T-helper 1 cell treated with Interleukin-12 subunit alpha and Interleukin-12 subunit beta and Interleukin-4 antibody, amounts not matched to agents 30 ng/mL and 1 ng/mL, for 36 hours (primary cell): ENCODE results near the gene LSG1. TPM values are rescaled to one million over a fixed set of nuclear protein-coding genes. Genes with fewer than 3 reads are reported as not detected.
"Not testable (repeated sequence)": the region's sequence is repeated elsewhere in the genome, so short reads cannot be mapped to it uniquely, and the experiment has no call there.

Source experiments
- intact Hi-C: fragments of 100-400 bp; cut with micrococcal nuclease; formaldehyde crosslinking; loops from one replicate; pipeline ENCODE4 v1.15.1; 2024
- total RNA-seq: library from RNA; stranded (reverse); gene quantifications from 2 replicates; pipeline ENCODE4 v1.2.3, GENCODE V29; 2022

LSG1 gene
- total RNA-seq, 1 donor from 2014 or later, result 49.4 TPM

DNA sequence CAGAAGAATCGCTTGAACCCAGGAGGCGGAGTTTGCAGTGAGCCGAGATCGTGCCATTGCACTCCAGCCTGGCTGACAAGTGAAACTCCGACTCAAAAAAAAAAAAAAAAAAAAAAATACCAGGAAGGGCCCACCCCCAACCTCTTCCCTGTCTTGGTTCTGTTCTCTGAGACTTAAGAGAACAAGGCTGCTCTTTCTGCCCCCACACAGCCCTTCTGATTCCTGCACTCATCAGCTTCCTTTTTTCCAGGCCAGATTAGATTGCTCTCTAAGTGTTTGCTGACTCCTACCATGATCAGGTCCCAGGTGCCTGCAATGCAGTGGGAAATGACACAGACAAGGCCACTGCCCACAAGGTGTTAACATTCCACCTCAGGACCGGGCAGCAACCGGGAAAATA lies 51.8 kb downstream of the LSG1 start:
- intact Hi-C loops, result no loop called here

DNA sequence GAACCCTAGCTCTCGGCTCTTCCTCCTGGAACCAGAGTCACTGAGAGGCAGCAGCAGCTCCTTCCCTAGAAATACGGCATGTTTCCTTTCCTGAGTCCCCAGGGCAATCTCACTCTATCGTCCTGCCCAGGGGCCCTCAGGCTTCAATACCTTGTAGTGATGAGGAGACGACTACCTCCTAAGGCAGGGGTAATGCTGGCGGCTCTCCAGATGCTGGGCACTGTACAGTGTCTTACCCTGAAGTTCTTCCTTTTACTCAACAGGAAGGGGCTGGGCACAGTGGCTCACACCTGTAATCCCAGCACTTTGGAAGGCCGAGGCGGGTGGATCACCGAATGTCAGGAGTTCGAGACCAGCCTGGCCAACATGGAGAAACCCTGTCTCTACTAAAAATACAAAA lies 52.2 kb downstream of the LSG1 start:
- intact Hi-C loops, result no loop called here

DNA sequence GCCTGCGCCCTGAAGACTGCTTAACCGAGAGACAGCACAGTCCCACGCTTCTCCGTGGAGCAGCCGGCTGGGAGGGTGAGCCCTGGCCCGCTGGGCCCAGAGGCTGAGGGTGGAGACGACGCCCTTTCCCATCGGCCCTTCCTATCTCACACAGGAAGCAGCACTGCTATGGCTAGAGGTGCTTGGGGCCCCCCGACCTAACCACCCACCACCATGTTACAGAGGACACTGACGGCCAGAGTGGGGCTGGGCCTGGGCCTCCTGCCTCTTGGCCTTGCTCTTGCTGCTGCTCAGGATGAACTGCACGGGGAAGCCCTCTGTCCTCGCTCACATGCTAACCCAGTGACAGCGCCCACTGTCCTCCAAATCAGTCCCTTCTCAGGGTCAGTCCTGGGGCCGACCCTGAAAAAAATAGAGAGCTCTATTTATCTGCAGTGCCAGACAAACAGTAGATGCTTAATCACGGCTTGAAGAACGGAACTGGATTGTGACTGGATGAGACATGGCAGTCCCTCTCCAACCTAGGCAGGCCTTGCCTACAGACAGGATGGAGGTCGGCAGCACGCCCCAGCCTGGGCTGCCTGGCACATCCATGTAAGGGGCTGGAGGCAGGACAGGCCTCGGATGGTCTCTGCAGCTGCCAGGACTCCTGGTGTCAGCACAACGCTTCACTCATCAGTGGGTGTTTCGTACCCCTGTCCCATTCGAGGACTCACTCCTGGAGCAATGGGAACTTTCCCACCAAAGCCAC lies 53.0 kb downstream of the LSG1 start:
- intact Hi-C loops, result no loop called here

- intact Hi-C loops, result no loop called here
Measured at GRCh38 chr3:194617827-194618226, 54.2 kb downstream of the LSG1 start.

- intact Hi-C loops, result no loop called here
Measured at GRCh38 chr3:194617143-194617671, 54.8 kb downstream of the LSG1 start.

DNA sequence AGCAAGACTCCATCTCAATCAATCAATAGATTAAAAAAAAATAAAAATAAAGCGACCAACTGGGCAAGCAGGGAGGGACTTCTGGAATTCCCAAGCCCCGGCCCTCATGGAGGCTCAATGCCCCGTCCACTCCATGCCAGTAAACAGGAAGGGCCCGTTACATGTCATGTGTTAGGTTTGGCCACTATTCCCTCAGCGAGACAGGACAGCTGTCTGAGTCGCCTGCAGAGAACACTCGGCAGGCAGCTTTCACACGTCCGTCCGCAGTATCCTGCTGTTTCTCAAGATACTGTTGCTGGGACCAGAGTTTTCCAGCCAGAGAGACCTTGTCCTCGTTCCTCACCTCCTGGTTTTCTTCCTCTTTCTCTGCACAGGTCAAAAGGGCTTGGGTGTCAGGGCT lies 56.8 kb downstream of the LSG1 start:
- intact Hi-C loops, result no loop called here

- intact Hi-C loops, result no loop called here
Measured at GRCh38 chr3:194612221-194612620, 59.8 kb downstream of the LSG1 start.

DNA sequence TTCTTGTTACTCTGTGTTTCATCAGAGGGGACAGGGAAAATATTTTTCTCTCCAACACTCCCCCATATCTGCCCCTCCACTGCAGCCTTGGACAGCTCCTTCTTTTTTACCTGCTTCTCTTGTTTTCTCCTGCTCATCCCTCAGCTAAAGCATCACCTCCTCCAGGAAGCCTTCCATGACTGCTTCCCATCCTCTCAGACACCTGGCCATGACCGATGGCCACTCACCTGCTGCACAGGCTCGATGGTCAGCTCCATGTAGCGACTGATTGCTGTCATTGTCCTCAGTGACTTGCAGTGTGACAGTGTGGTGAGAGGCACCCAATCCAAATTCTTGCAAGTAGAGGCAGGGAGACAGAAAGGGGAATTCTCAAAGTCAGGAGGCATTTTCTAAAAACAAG lies 61.3 kb downstream of the LSG1 start:
- intact Hi-C loops, result no loop called here

GRCh38 chr3:194609601-194610000 lies 62.4 kb downstream of the LSG1 start:
- intact Hi-C loops, result no loop called here

GRCh38 chr3:194608981-194609380 lies 63.0 kb downstream of the LSG1 start:
- intact Hi-C loops, result no loop called here

DNA sequence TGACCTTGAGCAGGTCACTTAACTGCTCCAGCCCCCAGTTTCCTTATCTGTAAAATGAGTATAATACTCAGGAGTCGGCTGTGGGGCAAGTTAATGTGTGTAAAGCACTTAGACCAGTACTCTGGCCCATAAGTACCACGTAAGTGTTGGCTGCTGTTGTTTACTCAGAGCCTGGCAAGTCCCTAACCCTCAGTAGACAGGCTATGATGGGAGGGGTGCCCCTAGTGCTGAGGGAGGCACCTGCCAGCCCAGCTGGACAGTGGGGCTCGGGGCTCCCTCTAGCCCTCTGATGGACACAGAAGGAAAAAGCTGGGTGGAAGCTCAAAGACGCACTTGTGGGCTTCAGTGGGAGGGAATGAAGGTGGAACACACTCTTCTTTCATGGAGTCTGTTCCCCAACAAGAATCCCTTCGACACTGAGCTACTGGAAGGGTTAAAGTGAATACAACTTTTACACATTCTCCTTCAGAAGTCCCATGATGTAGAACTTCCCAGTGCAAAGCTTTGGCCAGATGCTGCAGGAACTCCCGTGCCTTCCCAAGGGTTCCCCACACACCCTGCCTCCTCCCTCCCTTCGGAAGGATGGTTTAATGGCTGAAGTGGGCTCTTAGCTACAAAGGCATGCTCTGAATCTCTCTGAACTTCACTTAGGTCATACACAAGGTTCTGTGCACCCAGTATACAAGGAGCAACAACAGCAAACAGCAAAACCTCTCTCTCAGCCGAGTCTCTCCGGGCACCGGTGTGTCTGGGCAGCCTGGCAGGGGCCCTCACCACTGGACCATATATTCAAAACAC lies 64.2 kb downstream of the LSG1 start:
- intact Hi-C loops, result no loop called here

DNA sequence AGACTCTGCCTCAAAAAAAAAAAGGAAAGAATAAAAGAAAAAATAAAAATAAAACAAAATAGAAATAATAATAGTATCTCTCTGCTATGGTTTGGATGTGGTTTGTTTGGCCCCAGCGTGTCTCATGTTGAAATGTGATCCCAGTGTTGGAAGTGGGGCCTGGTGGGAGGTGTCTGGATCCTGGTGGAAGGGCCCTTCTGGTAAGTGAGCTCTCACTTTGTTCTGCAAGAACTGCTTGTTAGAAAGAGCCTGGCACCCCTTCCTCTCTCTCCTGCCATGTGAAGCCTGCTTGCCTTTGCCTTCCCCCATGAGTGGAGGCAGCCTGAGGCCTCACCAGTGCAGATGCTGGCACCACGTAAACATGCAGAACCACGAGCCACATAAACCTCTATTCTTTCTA lies 65.0 kb downstream of the LSG1 start:
- intact Hi-C loops, result no loop called here

GRCh38 chr3:194606163-194606562 lies 65.8 kb downstream of the LSG1 start:
- intact Hi-C loops, result no loop called here

GRCh38 chr3:194605314-194605713 lies 66.7 kb downstream of the LSG1 start:
- intact Hi-C loops, result not testable (repeated sequence)

DNA sequence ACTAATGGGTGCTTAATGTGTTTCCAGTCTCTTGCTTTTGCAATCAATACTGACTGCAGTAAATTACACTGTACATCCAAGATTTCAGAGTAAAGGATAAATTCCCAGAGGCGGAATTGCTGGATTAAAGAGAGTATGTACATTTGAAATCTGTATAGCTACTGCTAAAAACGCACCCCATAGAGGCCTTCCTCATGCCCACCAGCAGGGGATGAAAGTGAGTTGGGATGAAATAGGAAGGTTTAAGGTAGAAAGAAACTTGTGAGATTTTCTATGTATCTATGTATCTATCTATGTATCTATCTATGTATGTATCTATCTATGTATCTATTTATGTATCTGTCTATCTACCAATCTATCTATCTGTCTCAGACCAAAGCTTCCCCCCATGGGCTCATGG lies 67.2 kb downstream of the LSG1 start:
- intact Hi-C loops, result no loop called here

GRCh38 chr3:194604126-194604525 lies 67.9 kb downstream of the LSG1 start:
- intact Hi-C loops, result no loop called here

DNA sequence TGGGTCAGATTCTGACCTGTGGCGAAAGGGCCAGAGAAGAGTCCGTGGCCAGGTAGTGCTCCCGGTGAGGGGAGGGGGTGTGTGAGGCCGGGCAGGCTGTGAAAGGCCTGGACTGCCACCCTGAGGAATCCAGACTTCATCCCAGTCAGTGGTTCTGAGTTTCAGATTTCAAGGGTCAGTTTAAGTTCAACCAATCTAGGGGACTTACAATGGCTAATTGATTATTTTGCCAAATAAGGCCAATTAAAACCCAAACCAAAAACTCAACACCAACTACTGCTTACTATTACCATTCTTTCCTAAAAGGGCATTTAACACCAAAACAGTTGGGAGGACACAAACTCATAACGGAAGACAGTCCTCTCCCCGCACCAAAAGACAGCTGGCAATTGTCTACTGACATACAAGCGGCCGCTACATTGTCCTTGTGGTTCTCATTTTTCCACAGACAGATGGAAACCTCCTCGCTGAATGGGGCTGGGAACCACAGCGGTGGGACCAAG lies 69.3 kb downstream of the LSG1 start:
- intact Hi-C loops, result no loop called here

DNA sequence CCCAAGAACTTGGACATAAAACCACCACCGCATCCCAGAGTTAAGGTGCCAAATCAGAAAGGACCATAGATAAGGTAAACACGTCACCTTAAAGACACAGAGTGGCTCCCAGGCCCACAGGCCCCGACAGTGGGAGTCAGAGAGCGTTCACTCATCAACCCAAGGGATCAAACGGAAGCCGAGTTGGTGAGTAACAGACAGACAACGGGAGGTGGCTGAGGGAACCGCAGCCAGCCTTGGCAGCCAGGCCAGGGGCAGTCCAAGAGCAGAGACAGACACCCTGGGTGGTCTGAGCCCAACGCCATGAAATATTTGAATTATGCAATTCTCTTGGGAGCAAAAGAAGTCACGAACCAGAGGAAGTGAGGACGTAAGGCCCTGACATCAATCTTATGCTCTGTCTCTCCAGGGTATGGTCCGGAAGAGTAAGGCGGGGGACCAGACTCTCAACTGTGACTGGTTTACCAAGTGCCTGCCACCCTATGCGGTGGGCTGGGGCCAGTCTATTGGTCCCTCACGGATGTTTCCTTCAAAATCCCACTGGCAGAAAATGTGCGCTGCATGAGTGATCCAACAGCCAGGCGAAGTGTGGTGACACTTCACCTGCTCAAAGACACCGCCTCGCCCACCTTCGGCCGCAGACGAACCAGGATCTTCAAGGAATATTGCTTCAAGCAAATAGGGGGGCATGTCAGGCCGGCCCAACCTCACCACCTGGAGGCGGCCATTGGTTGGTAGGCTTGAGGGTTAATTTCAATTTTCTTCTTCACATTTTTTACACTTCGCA lies 73.0 kb downstream of the LSG1 start:
- intact Hi-C loops, result no loop called here

- intact Hi-C loops, result no loop called here
Measured at GRCh38 chr3:194596906-194597305, 75.1 kb downstream of the LSG1 start.

- intact Hi-C loops, result no loop called here
Measured at GRCh38 chr3:194592798-194593752, 78.9 kb downstream of the LSG1 start.
